Femur (tissue), 1 donor: Measurements from ENCODE around the gene PADI2.

Experiments used
- DNase-seq: peaks from one replicate; pipeline ENCODE4 v3.0.0-alpha.2; 2017

The PADI2 gene

DNA sequence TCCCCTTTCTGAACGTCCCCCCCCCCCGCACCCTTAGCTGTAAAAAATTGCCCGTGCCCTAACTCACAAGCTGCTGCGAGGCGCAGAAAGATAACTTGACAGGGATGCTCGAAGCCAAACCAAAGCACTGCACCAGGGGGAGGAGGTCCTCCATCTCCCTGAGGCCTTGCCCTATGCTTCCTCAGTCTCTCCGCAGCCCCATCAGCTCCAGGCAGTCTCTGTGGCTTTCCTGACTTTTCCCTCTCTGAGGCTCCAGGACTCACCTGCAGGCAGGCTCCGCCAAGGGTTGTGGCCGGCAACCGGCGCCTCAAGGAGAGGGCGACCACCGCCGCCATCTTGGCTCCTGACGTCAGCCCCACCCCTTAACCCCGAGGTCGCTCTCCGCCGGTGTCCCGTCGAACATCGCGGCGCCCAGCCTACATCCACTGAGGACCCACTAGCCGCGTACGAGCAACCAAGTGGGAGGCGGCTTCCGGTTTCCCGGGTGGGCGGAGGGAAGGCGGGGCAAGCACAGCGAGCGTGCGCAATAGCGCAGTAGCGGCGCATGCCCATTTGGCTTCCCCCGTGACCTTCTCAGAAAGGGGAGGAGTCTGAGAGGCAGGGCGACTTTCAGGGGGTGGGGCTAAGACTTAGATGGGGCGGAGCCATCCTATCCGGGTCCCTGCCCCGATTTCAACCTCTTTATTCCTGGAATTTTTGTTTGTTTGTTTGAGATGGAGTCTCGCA, 65.4 kb downstream of the PADI2 start, which contains the start of gene SDHB:
Gene SDHB, minus strand, starts transcription at position 348 of the 726 bp plus-strand sequence. Its CDS starts 13 bp downstream, at position 335.
- DNase-seq: peak; percentile 100

DNA sequence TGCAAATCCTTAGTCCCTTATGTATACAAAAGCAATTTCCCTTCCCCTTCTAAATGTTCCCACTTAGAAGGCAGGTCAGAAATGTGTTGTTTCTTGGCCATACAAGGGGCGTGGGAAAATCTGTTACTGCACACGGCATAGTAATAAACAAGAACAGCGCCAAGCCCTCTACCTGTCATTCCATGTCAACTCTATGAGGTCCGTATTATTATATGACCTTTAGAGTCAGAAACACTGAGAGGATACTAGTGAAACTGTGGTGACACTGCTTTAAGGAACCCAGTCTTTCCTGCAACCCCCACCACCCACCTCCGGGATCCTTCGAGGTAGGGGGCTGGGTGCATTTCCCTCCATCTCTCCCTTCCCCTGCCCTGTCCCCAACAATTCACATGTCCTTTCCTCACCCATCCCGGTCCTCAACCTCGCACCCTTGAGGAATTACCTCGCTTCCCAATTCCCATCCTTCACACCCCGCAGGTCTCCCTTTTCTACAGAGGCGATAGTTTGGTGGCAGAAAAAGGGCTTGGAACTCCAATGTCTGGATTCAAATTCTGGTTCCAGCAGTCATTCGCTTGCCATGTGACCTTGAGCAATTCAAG, 66.1 kb downstream of the PADI2 start:
- DNase-seq: no peak

DNA sequence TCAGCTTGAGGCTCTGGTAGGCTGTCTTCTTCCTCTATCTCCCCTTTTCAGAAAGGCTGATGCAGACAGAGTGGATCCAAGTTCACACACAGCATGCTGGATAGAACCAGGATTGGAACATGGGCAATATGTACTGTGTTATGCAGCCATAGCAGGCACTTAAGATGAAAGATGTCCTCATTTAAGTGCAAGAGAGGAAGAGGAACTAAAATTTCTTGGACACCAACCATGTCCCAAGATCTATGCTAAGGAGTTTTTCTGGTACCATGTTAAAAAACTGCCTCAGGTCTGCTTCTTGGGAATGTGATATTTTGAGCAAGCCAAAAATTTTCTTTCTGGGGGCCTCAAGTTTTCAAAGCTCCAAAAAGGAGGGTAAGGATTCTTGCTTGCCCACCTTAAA, 66.6 kb downstream of the PADI2 start:
- no peak for DNase-seq

DNA sequence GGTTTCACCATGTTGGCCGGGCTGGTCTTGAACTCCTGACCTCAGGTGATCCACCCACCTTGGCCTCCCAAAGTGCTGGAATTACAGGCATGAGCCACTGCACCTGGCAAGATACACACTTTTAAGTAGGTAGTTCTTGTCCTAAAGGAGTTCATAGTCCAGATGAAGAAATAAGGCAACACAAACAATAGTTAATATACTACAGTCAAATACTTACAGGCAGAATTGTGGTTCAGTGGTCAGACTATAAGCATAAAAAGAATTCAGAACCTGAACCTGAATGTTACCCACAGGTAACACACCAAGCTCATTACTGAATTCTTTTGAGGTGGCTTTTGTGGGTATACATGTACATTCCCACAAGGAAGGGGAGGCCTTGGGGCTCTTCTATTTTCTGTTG, 67.2 kb downstream of the PADI2 start:
- no peak for DNase-seq

DNA sequence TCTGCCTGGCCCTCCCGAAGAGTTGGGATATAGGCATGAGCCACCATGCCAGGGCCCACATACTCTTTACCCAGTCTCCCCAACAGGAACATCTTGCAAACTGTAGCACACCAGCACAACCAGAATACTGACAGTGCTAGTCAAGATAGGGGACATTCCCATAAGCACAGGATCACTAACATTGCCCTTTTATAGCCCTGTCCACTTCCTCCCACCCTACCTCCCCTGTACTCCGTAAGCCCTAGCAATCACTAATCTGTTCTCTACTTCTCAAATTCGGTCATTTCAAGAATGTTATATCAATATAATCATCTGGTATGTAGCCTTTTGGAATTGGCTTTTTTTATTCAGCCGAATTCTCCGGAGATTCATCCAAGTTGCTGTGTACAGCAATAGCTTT, 71.3 kb downstream of the PADI2 start:
- no peak for DNase-seq

DNA sequence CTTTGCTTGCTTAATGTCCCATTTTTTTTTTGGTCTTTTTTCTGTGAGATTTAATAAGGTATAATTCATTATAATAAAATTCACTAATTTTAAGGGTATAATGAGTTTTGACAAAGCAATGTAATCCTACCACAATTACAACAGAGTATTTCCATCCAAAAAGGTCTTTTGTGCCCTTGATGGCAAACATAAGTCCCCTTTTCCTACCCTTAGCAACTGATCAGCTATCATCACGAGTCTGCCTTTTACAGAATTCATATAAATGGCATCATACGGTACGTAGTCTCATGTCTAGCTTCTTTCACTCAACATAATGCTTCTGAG, 73.0 kb downstream of the PADI2 start:
- no peak for DNase-seq

DNA sequence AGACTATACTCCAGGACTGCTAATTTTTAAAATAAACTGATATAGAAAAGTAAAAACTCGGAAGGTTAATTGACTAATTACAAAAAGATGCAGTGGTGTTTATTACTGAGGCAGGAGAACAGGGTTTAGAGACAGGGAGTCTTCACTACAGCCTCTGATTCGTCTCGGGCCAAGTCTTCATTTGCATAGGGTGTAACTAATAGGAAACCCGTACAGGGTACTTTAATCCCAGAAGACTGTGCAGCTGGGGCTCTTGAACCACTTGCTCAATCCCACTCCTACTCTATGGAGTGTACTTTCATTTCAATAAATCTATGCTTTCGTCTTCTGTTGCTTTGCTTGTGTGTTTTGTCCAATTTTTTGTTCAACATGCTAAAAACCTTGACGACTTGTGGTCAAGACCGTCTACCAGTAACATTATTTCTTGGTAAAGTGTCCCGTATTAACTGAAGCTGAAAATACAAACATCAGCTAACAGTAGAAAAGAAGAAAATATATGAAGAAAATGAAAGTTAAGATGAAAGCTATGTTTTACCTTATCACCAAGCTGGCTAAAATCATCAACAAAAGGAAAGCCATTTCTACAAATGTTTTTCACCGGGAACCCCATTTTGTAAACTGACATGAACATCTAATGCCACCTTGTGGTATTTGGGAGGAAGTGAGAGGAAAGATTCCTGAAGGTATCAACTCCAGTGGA, 73.5 kb downstream of the PADI2 start:
- no peak for DNase-seq

DNA sequence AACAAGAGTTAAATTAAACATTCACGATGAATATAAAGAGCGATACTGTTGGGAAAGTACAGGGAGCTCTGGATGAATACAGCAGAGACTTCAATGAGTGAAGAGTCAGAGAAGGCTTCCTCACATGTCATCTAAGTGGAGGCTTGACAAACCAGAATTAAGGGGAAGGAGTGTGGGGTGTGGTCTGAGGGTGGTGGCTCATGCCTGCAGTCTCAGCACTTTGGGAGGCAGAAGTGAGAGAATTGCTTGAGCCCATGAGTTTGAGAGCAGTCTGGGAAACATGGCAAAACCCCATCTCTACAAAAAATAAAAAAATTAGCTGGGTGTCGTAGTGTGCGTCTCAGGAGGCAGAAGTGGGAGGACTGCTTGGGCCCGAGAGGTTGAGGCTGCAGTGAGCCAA, 74.1 kb downstream of the PADI2 start:
- no peak for DNase-seq

DNA sequence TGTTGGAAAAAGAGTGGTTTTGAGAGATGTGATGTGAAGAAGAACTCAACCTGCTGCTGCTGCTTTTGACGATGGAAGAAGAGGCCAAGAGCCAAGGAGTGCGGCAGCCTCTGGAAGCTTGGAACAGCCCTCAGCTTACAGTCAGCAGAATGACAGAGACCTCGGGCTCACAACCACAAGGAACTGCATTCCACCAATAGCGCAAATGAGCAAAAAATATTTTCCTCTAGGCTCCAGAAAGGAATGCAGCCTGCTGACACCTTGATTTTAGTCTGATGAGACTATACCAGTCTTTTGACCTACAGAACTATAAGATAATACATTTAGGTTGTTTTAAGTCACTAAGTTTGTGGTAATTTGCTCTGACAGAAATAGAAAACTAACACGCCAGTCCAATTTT, 75.6 kb downstream of the PADI2 start:
- no peak for DNase-seq

DNA sequence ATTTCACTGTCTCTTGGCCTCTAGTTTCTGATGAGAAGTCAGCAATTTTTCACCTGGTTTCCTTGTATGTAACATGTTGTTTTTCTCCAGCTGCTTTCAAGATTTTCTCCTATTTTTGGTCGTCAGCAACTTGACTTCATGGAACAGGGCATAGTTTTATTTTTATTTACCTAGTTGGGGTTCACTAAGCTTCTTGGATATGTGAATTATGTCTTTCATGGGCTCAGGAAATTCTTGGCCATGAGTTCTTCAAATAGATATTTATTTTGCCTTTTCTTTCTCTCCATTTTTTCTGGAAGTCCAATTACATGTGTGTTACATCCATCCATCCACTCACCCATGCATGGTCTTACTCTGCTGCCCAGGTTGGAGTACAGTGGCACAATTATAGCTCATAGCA, 79.1 kb downstream of the PADI2 start:
- no peak for DNase-seq

DNA sequence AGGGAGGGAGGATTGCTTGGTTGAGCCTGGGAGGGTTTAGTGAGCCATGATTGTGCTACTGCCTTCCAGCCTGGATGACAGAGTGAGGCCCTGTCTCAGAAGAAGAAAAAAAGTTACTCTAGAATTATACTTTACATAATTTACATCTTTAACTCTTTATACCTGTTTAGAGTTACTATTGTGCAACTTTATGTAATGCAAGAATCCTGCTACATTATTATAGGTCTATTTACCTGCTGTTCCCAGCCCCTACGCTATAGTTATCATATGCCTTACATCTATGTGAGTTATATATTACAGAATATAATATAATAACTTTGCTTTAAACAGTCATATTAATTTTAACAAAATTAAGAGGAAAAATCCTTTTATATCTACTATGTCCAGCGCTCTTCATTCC, 79.7 kb downstream of the PADI2 start:
- DNase-seq: no peak

DNA sequence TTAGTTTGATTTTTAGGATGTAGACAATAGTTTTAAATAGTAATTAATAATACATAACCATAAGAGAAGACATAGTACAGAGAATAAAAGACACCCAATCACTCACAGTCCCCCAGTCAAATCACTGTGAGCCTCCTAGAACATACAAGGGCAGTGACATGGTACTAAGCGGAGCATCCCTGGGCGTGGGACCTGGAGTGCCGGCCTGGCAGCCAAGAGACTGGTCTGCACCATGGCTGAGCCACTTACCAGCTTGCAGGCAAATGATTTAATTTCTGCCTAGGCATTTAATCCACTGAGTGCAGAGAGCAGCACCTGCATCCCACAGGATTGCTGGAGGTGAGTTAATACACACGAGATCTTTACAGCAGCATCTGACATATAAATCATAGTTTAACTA, 85.8 kb downstream of the PADI2 start:
- no peak for DNase-seq

DNA sequence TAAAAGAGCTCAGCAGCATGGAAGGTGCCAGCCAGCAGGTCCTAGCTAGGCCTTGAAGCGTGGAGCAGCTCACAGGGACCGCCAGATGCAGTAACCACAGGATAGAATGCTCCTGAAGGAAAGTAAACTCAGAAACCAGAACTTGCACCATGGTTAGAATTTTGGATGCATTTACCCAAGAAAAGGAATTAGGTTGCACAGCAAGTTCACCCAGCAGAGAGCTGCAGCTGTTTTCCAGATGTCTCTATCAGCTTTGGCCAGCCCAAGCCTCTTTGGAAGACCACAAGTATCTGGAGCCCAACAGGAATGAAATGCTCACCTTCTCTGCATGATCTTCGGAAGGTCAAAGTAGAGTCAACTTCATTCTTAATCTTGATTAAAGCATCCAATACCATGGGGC, 86.5 kb downstream of the PADI2 start:
- no peak for DNase-seq

DNA sequence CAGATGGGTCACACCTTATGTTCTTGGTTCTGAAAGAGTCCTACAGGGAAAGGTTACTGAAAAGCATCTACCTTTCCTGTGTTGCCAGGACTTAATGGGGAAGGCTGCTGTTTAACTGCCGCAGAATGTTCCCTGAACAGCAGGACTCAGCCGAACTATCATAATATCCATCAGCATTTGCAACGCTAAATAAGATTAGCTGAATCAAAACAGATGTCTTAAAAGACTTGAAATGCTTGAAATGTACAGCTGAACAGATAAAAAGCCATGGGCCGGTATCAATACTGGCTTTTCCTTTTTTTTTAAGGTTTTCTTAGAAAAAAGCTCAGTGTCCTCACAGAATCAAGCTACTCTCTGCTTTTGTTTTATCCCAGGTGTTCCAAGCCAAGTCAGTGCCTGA, 87.8 kb downstream of the PADI2 start:
- DNase-seq: no peak

DNA sequence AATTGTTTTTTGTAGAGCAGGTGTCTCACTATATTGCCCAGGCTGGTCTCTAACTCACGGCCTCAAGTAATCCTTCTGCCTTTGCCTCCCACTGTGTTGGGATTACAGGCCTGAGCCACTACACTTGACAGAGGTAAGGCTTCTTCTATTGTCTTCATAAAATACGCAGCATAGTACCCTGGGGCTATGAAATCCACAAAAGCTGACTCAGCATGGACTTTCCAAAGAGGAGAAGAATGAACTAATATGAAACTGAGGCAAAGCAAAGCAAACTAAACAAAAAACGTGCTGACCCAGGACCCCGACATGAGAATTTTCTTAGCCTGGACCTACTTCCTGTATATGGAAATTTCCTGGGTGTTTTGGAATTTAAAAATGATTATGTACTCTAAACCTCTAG, 89.0 kb downstream of the PADI2 start:
- DNase-seq: no peak

DNA sequence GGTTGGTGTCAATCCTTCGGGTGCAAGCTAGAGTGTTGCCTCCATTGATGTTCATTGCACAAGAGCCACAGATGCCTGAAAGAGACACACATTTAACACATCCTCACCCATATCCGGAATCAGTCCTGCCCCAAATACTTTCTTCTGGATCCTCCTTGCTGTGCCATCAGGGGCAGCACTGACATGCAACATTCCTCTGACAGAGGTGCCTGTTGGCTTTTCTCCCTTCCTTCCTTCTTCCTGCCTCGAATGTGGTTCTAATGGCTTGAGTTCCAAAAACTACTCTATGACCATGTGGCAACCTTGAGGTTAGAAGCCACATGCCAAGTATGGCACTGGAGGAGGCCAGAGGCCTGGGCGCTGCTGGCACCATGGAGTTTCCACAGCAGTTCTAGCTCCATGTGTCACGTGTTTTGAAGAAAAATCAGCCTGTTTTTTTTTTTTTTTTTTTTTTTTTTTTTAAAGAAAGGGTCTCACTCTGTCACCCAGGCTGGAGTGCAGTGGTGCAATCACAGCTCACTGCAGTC, 90.5 kb downstream of the PADI2 start:
- no peak for DNase-seq

DNA sequence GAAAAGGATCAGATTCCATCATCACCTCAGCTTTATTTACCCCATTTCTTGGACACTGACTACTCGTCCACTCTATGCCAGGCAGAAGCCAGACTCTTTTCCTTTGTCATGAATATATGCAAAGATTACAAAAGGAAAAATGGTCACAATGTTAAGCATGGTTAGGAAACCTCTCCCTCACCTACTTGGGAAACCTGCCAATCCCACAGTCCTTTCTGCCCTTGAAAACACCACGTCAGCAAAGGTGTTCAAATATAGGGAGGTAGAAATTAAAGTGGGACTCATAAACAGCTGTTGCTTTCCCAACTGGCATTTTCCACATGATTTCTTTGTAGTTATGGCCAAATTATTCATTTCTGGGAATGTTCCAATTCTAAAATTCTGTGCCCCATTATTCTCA, 91.4 kb downstream of the PADI2 start:
- no peak for DNase-seq

DNA sequence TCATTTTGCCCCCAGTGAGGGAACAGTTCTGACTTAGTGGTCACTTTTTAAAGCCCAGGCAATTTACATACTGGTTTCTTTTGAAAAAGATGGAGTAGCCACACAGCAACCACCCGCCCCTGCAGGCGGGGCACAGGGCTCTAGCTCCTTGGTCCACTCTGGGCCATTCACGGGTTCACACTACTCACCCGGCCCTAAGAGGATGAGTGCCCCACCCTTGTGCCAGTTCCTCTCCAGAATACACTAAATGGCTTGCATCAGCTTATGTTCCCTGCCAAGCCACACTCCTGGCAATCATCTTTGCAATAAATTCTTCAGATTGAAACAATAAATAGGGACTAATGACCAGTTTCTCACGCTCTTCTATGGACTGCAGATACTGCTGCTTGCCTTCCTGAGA, 91.8 kb downstream of the PADI2 start:
- no peak for DNase-seq

DNA sequence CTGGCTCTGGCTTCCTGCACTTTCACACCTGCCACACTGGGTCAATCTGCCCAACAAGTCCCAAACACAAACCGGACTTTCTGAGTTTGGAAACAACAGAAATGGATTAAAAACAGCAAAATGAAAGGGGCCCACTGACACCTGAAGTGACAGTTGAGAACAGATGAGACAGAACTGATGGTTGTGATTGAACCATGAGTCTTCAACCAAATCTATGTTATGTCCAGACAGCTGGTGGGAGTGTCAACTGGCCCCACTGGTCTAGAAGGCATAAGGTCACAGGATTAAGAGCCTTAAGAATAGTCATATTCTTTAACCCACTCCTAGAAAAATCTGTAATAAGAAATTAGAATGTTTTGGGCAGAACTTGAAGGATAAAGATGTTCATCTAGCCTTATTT, 94.5 kb downstream of the PADI2 start:
- no peak for DNase-seq

DNA sequence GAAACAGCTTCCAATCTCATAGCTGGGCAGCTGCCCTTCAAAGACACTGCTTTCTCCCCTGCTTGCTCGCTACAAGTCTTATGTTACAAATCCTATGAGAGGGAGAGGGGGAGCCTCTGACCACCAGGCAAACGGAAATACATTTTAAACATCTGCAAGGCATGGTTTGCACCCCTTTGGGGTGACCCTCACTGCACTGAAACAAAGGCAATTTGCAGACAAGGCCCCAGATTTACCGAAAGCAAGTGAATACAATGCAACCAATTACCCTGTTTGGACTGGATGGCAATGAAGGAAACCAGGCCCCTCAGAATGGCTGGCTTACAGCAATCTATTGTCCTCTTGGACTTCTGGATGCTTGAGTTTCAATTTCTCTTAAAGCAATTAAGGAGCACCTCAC, 95.7 kb downstream of the PADI2 start:
- no peak for DNase-seq

DNA sequence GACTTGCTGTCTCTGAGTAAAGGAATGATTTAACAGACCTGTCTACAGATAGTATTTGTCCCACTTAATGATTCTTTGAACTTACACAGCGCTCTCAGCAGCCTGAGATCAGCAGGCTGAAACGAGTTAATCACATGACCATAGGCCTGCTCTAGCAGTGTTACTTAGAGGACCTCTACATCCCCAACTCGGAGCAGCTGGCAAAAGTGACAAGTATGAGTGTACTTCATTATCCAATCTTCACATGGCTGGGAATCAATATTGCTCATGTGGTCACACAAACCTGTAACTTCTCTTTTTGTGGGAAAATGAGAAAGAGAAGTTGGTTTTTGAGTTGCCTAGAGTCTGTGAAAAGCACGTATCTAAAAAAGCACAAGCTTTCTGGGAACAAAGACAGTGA, 96.1 kb downstream of the PADI2 start:
- DNase-seq: no peak

DNA sequence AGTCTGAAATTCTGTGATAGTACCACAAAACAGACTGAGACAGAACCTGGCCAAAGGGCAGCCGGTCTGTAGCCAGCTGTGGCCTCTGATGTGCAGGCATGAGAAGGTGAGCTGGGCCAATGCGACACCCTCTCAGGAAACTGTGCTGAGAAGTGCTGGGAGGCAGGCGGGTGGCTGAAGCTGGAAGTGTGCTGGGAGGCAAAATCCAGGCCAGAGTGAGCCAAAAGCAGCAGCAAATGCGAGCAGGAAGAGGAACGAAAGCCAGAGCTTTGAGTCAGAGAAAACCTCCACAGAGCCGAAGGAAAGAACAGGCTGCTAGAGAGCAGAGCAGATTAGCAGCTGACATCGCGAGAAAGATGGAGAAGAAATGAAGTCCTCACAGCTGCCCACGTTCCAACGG, 97.4 kb downstream of the PADI2 start:
- DNase-seq: no peak

DNA sequence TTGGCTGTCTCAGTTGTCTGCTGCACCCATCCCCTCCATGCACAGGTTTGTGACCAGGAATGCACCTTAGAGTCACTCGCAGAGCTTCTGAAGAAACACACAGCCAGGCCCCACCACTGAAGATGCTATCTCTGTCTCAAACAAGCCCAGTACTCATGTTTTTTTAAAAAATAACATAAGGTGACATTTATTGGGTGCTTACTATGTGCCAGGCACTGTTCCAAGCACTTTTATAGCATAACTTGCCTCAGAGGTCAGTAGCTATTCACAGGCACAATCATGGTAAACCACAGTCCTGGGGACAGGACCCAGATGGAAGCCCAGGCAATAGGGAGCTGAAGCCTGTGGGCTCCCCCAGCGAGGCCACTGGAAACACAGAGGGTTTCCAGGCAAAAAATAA, 98.7 kb downstream of the PADI2 start:
- no peak for DNase-seq

DNA sequence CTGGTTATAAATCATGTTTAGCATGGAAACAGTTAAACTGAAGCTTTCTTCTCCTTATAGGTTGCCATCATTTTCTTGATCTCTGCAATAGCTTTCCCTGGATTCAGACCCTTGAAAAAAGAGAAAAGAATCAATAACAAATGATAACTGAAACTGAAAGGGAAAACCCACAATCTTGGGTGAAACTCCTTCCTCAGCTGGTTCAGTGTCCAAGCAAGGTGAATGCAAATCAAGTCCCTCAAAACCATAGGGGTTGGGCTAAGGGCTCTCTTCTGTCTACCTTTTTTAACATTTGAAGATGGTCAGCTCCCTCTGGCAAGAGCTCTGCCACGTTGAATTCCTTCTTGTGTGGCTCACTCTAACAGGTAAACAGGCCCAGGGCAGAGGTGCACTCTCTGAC, 100.4 kb downstream of the PADI2 start:
- DNase-seq: no peak
